NB4 (cell line): Measurements from ENCODE around the gene RBMS3.
"Not testable (repeated sequence)": the region's sequence is repeated elsewhere in the genome, so short reads cannot be mapped to it uniquely, and the experiment has no call there.

Experiments
- DNase-seq: peaks from one replicate; pipeline ENCODE4 v3.0.0; 2010; ENCODE audit warnings: low read depth
- H3K4me3 ChIP-seq: one replicate; pipeline ENCODE4 v1.5.1; 2011; ENCODE audit warnings: mild to moderate bottlenecking, low read depth, low read length, moderate library complexity
- MYC ChIP-seq: IDR thresholded peaks from 2 replicates; pipeline ENCODE4 v1.6.1; 2011; ENCODE audit warnings: low read depth, low read length
- POLR2A ChIP-seq: IDR thresholded peaks from 2 replicates; pipeline ENCODE4 v1.6.1; 2011; ENCODE audit warnings: mild to moderate bottlenecking; ENCODE audit not compliant: insufficient read length; ENCODE audit errors: extremely low read depth
- TF ChIP-seq, protein P1 (sequence below): IDR thresholded peaks from one replicate; pipeline ENCODE4 v1.5.1; 2012; ENCODE audit warnings: low read depth, low read length
- TF ChIP-seq, protein P2 (sequence below): IDR thresholded peaks from 2 replicates; pipeline ENCODE4 v1.6.1; 2011; ENCODE audit warnings: low read depth, low read length

RBMS3 gene

DNA sequence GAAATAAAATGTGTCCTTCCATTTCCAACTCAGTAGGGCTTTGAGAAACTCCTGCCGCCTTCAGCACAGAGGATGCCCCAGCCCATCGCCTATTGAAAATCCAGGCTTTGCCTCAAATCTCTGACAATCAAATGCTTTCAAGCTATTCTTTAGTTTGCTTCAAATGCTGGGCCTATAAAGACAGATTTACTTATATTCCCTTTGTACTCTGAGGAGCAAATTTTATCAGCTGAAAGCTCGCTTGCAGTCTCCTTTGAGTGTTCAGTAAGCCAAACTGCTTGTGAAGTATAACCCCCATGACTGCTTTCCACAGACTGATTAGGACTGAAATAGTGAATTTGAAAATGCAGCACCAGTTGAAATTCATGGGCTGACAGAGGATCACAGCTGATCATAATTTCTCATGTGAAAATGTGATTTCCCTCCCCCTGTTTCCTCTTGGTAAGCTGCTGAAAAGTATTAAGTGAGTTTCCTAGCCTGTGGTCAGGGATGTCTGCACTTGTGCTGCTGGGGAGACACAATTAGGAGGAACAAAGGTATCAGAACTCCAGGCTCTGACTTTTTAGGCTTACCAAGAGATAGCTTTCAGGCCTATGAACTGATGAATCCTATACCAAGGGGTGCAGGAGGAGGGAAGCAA, 762.2 kb downstream of the RBMS3 start:
- DNase-seq: no peak
- TF ChIP-seq, protein P1, sequence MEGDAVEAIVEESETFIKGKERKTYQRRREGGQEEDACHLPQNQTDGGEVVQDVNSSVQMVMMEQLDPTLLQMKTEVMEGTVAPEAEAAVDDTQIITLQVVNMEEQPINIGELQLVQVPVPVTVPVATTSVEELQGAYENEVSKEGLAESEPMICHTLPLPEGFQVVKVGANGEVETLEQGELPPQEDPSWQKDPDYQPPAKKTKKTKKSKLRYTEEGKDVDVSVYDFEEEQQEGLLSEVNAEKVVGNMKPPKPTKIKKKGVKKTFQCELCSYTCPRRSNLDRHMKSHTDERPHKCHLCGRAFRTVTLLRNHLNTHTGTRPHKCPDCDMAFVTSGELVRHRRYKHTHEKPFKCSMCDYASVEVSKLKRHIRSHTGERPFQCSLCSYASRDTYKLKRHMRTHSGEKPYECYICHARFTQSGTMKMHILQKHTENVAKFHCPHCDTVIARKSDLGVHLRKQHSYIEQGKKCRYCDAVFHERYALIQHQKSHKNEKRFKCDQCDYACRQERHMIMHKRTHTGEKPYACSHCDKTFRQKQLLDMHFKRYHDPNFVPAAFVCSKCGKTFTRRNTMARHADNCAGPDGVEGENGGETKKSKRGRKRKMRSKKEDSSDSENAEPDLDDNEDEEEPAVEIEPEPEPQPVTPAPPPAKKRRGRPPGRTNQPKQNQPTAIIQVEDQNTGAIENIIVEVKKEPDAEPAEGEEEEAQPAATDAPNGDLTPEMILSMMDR: no peak
- TF ChIP-seq MYC (no peak), POLR2A (no peak)
- TF ChIP-seq, protein P2, sequence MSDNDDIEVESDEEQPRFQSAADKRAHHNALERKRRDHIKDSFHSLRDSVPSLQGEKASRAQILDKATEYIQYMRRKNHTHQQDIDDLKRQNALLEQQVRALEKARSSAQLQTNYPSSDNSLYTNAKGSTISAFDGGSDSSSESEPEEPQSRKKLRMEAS: no peak
- H3K4me3 ChIP-seq: no peak overlapping the region

GRCh38 chr3:30044515-30044914, 763.6 kb downstream of the RBMS3 start:
- no peak overlapping the region for H3K4me3 ChIP-seq
- TF ChIP-seq MYC: no peak
- TF ChIP-seq, protein P1: no peak
- no peak for TF ChIP-seq POLR2A
- TF ChIP-seq, protein P2: no peak
- no peak for DNase-seq

DNA sequence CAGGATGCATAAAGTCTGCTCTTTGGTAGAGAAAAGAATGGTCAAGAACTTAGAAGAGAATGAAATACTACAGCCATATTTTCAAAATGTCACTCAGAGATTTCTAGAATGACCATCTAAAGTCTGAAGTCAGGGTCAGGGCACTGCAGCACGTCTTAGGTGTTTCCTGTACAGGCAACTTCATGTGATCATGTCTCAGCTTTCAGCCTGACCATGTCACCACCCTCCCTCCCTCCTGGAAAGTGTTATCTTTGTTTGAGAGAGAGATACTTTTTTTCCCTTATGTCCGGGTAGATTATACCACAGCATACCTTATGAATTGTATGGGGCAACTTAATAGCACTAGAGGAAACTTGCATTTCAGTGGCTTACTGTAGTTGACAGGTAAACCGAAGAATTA, 767.6 kb downstream of the RBMS3 start:
- no peak for DNase-seq
- TF ChIP-seq, protein P2: no peak
- TF ChIP-seq, protein P1: no peak
- TF ChIP-seq POLR2A (no peak), MYC (no peak)

DNA sequence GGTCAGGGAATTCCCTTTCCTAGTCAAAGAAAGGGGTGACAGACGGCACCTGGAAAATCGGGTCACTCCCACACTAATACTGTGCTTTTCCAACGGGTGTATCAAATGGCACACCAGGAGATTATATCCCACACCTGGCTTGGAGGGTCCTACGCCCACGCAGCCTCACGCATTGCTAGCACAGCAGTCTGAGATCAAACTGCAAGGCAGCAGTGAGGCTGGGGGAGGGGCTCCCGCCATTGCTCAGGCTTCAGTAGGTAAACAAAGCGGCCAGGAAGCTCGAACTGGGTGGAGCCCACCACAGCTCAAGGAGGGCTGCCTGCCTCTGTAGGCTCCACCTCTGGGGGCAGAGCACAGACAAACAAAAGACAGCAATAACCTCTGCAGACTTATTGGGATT, 769.2 kb downstream of the RBMS3 start:
- not testable (repeated sequence) for H3K4me3 ChIP-seq, DNase-seq

More for the DNA sequence above, 767.6 kb downstream of the RBMS3 start:
- H3K4me3 ChIP-seq: no peak overlapping the region

GRCh38 chr3:30059240-30059639, 778.4 kb downstream of the RBMS3 start:
- DNase-seq: no peak
- no peak overlapping the region for H3K4me3 ChIP-seq
- TF ChIP-seq, protein P2: no peak
- no peak for TF ChIP-seq MYC
- TF ChIP-seq, protein P1: no peak
- no peak for TF ChIP-seq POLR2A
